H9 (cell line): ENCODE data around the gene NFIL3. TPM values are rescaled to one million over a fixed set of nuclear protein-coding genes. Genes with fewer than 3 reads are reported as not detected.

ENCODE experiments used
- DNase-seq: peaks from one replicate; pipeline ENCODE4 v3.0.0-alpha.2; 2017
- H2AFZ ChIP-seq: one replicate; pipeline ENCODE4 v1.6.1; 2013; ENCODE audit warnings: mild to moderate bottlenecking, low read length, control low read depth, moderate library complexity
- H2AK5ac ChIP-seq: 2 replicates; pipeline ENCODE4 v1.6.1; 2013; ENCODE audit warnings: low read length, control low read depth, mixed read lengths; ENCODE audit not compliant: insufficient read length
- H2BK120ac ChIP-seq: one replicate; pipeline ENCODE4 v1.6.1; 2013; ENCODE audit warnings: low read depth, mild to moderate bottlenecking, low read length, control low read depth, inconsistent platforms; ENCODE audit not compliant: poor library complexity, severe bottlenecking
- H2BK12ac ChIP-seq: 2 replicates; pipeline ENCODE4 v1.6.1; 2013; ENCODE audit warnings: low read length, control low read depth, mixed read lengths, low read depth; ENCODE audit not compliant: insufficient read length
- H2BK15ac ChIP-seq: 2 replicates; pipeline ENCODE4 v1.6.1; 2013; ENCODE audit warnings: low read depth, low read length, control low read depth
- H2BK20ac ChIP-seq: one replicate; pipeline ENCODE4 v1.6.1; 2013; ENCODE audit warnings: low read depth, mild to moderate bottlenecking, low read length, control low read depth, inconsistent platforms; ENCODE audit not compliant: poor library complexity, severe bottlenecking
- H2BK5ac ChIP-seq: 2 replicates; pipeline ENCODE4 v1.6.1; 2013; ENCODE audit warnings: low read length, control low read depth, mixed read lengths; ENCODE audit not compliant: insufficient read length
- H3K14ac ChIP-seq: 2 replicates; pipeline ENCODE4 v1.6.1; 2013; ENCODE audit warnings: low read length, control low read depth; ENCODE audit not compliant: insufficient read depth
- H3K18ac ChIP-seq: 2 replicates; pipeline ENCODE4 v1.6.1; 2013; ENCODE audit warnings: low read depth, mild to moderate bottlenecking, mixed read lengths, low read length, control low read depth; ENCODE audit not compliant: insufficient read length
- H3K23ac ChIP-seq: 2 replicates; pipeline ENCODE4 v1.6.1; 2013; ENCODE audit warnings: low read length, control low read depth, mixed read lengths, low read depth; ENCODE audit not compliant: insufficient read length
- H3K23me2 ChIP-seq: 2 replicates; pipeline ENCODE4 v1.6.1; 2013; ENCODE audit warnings: low read depth, mild to moderate bottlenecking, mixed read lengths, low read length, control low read depth; ENCODE audit not compliant: insufficient read length, poor library complexity, severe bottlenecking
- H3K27ac ChIP-seq: 2 replicates; pipeline ENCODE4 v1.5.1; 2013; ENCODE audit warnings: low read length, control low read depth, mixed read lengths, low read depth; ENCODE audit not compliant: insufficient read length
- H3K27me3 ChIP-seq: 2 replicates; pipeline ENCODE4 v1.6.1; 2013; ENCODE audit warnings: low read length, control low read depth, inconsistent platforms; ENCODE audit not compliant: insufficient read depth
- H3K4ac ChIP-seq: 2 replicates; pipeline ENCODE4 v1.6.1; 2013; ENCODE audit warnings: low read depth, mild to moderate bottlenecking, control low read depth, inconsistent platforms, low read length, moderate library complexity
- H3K4me1 ChIP-seq: 2 replicates; pipeline ENCODE4 v1.6.1; 2013; ENCODE audit warnings: low read length, control low read depth, inconsistent platforms; ENCODE audit not compliant: insufficient read depth
- H3K4me2 ChIP-seq: 2 replicates; pipeline ENCODE4 v1.6.1; 2013; ENCODE audit warnings: low read length, control low read depth, mixed read lengths; ENCODE audit not compliant: insufficient read length, insufficient read depth
- H3K56ac ChIP-seq: 2 replicates; pipeline ENCODE4 v1.6.1; 2013; ENCODE audit warnings: low read depth, mild to moderate bottlenecking, mixed read lengths, low read length, control low read depth; ENCODE audit not compliant: insufficient read length
- H3K79me1 ChIP-seq: 2 replicates; pipeline ENCODE4 v1.6.1; 2013; ENCODE audit warnings: low read depth, mild to moderate bottlenecking, moderate library complexity, low read length, control low read depth, inconsistent platforms; ENCODE audit not compliant: insufficient read depth, poor library complexity, severe bottlenecking
- H3K79me2 ChIP-seq: 2 replicates; pipeline ENCODE4 v1.6.1; 2013; ENCODE audit warnings: low read length, control low read depth, inconsistent platforms; ENCODE audit not compliant: insufficient read depth
- H3K9ac ChIP-seq: 2 replicates; pipeline ENCODE4 v1.6.1; 2013; ENCODE audit warnings: low read length, control low read depth, mixed read lengths; ENCODE audit not compliant: insufficient read length; ENCODE audit errors: extremely low read depth
- H3K9me3 ChIP-seq: one replicate; pipeline ENCODE4 v1.6.1; 2013; ENCODE audit warnings: low read depth, low read length, inconsistent platforms; ENCODE audit not compliant: control insufficient read depth
- H3T11ph ChIP-seq: one replicate; pipeline ENCODE4 v1.6.1; 2013; ENCODE audit warnings: mild to moderate bottlenecking, low read length, control low read depth, inconsistent platforms
- H4K20me1 ChIP-seq: one replicate; pipeline ENCODE4 v1.6.1; 2013; ENCODE audit not compliant: control insufficient read depth, insufficient read length, insufficient read depth
- H4K5ac ChIP-seq: 2 replicates; pipeline ENCODE4 v1.6.1; 2013; ENCODE audit warnings: low read depth, mild to moderate bottlenecking, mixed read lengths, low read length, control low read depth; ENCODE audit not compliant: insufficient read length
- H4K8ac ChIP-seq: replicated peaks from 2 replicates; pipeline ENCODE4 v1.6.1; 2013; ENCODE audit warnings: low read length, control low read depth, mixed read lengths, low read depth; ENCODE audit not compliant: insufficient read length
- H4K91ac ChIP-seq: 2 replicates; pipeline ENCODE4 v1.6.1; 2013; ENCODE audit warnings: low read depth, mild to moderate bottlenecking, moderate library complexity, mixed read lengths, low read length, control low read depth; ENCODE audit not compliant: insufficient read length
- H3K27ac Mint-ChIP-seq, 3 experiments: 2 replicates in 2 of 3; 3 replicates in 1 of 3; pipeline ENCODE4 v1.8.0; 2020 to 2021; ENCODE audit warnings: mixed read lengths in 3 of 3, mild to moderate bottlenecking in 1 of 3, moderate library complexity in 1 of 3
- H3K27me3 Mint-ChIP-seq: 2 replicates; pipeline ENCODE4 v1.8.0; 2021; ENCODE audit warnings: low read depth, mild to moderate bottlenecking, moderate library complexity, mixed read lengths
- H3K36me3 Mint-ChIP-seq, 3 experiments: 2 replicates in 2 of 3; 3 replicates in 1 of 3; pipeline ENCODE4 v1.8.0; 2020 to 2021; ENCODE audit warnings: low read depth in 3 of 3, mixed read lengths in 3 of 3; ENCODE audit not compliant: insufficient read depth in 1 of 3
- H3K4me1 Mint-ChIP-seq, 2 experiments: 2 replicates each; pipeline ENCODE4 v1.8.0; 2020; ENCODE audit warnings: mixed read lengths in 2 of 2
- H3K4me3 Mint-ChIP-seq, 2 experiments: 2 replicates in 1 of 2; 3 replicates in 1 of 2; pipeline ENCODE4 v1.8.0; 2020 to 2021; ENCODE audit warnings: mild to moderate bottlenecking in 2 of 2, mixed read lengths in 2 of 2, moderate library complexity in 1 of 2
- H3K9me3 Mint-ChIP-seq, 2 experiments: 2 replicates in 1 of 2; 3 replicates in 1 of 2; pipeline ENCODE4 v1.8.0; 2020; ENCODE audit warnings: mild to moderate bottlenecking in 2 of 2, mixed read lengths in 2 of 2, moderate library complexity in 1 of 2
- WGBS: extraction: QIAGEN DNeasy Blood & Tissue Kit; methylation state at CpG from one replicate; pipeline ENCODE4 v1.1.7; 2013; ENCODE audit warnings: missing lambda C conversion rate, low lambda C conversion rate, mixed read lengths; ENCODE audit not compliant: insufficient read length; ENCODE audit errors: extremely low coverage; 5-methylcytosine and 5-hydroxymethylcytosine counted together
- total RNA-seq: library from RNA; stranded (reverse); gene quantifications from 2 replicates; pipeline ENCODE4 v1.2.1, GENCODE V29; 2021
- TF ChIP-seq, protein P1 (sequence below): fragments of 200-600 bp; sonication (generic); conservative IDR thresholded peaks from 3 replicates; pipeline ENCODE4 v1.8.0; 2021; ENCODE audit warnings: antibody characterized with exemption, mild to moderate bottlenecking

Gene NFIL3
- total RNA-seq, 1 experiment from 2014 or later: 8.4 TPM

- Histone ChIP-seq H3K4me1 (no peaks in the 10 kb centered on the region), H3K14ac (no peak overlapping the region), H3K23ac (no peak overlapping the region), H3T11ph (no peak overlapping the region), H3K4ac (no peak overlapping the region), H3K56ac (no peak overlapping the region), H2AK5ac (no peak overlapping the region), H3K18ac (no peak overlapping the region), H2BK12ac (no peak overlapping the region), H2BK15ac (no peak overlapping the region), H4K91ac (no peak overlapping the region), H3K9me3 (no peaks in the 10 kb centered on the region), H2BK5ac (no peak overlapping the region), H3K79me1 (no peaks in the 10 kb centered on the region), H4K8ac (no peak overlapping the region), H4K5ac (no peak overlapping the region), H3K27ac (no peak overlapping the region), H3K79me2 (no peaks in the 10 kb centered on the region), H2BK20ac (no peak overlapping the region), H3K4me2 (no peak overlapping the region), H4K20me1 (no peaks in the 10 kb centered on the region), H3K27me3 (no peaks in the 10 kb centered on the region), H2AFZ (no peak overlapping the region), H2BK120ac (no peak overlapping the region), H3K9ac (no peak overlapping the region), H3K23me2 (no peaks in the 10 kb centered on the region)
- Mint-ChIP-seq H3K36me3 (peaks cover 0 to 12% (median 11%) of the 10 kb centered on the region in 3 experiments; a peak in 5 of 7 replicates), H3K9me3 (no peaks in the 10 kb centered on the region), H3K4me1 (peaks cover 2 to 12% of the 10 kb centered on the region in 2 experiments; a peak in 2 of 4 replicates), H3K4me3 (no peak overlapping the region), H3K27me3 (no peaks in the 10 kb centered on the region), H3K27ac (no peak overlapping the region; a peak in 1 of 7 replicates)
- no CpG with 5 or more reads among the region's 14 CpGs for WGBS
- DNase-seq: no peak
- TF ChIP-seq, protein P1, sequence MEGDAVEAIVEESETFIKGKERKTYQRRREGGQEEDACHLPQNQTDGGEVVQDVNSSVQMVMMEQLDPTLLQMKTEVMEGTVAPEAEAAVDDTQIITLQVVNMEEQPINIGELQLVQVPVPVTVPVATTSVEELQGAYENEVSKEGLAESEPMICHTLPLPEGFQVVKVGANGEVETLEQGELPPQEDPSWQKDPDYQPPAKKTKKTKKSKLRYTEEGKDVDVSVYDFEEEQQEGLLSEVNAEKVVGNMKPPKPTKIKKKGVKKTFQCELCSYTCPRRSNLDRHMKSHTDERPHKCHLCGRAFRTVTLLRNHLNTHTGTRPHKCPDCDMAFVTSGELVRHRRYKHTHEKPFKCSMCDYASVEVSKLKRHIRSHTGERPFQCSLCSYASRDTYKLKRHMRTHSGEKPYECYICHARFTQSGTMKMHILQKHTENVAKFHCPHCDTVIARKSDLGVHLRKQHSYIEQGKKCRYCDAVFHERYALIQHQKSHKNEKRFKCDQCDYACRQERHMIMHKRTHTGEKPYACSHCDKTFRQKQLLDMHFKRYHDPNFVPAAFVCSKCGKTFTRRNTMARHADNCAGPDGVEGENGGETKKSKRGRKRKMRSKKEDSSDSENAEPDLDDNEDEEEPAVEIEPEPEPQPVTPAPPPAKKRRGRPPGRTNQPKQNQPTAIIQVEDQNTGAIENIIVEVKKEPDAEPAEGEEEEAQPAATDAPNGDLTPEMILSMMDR: no peak
Observed at GRCh38 chr9:91403665-91404543, 19.7 kb downstream of the NFIL3 start.
